Ovary (tissue), 9 donors: ENCODE results near the gene SSMEM1. TPM values are rescaled to one million over a fixed set of nuclear protein-coding genes. Genes with fewer than 3 reads are reported as not detected.
A peak's percentile ranks its signal among the peaks of the same experiment; 100 is the strongest.

Experiments used
- DNase-seq, 5 donors: peaks; one replicate each; pipeline ENCODE4 v3.0.0-alpha.2; 2019 to 2020
- H3K27ac ChIP-seq, 2 donors: fragments of 200-600 bp; one replicate each; pipeline versions ENCODE4 v1.5.1 to v1.8.0; 2019 to 2022
- H3K27me3 ChIP-seq: fragments of 200-600 bp; one replicate; pipeline ENCODE4 v1.8.0; 2022
- H3K36me3 ChIP-seq: fragments of 200-600 bp; sonication (generic); one replicate; pipeline ENCODE4 v1.5.1; 2019
- H3K4me1 ChIP-seq: one replicate; pipeline ENCODE4 v1.8.1; 2013; ENCODE audit warnings: mild to moderate bottlenecking, moderate library complexity; ENCODE audit not compliant: insufficient read depth
- H3K4me3 ChIP-seq: fragments of 200-600 bp; sonication (generic); one replicate; pipeline ENCODE4 v1.5.1; 2017
- H3K9me3 ChIP-seq, 2 donors: fragments of 200-600 bp in 1 of 2; sonication (generic) in 1 of 2; one replicate each; pipeline versions ENCODE4 v1.5.1 to v1.8.1; 2013 to 2019; ENCODE audit warnings: mild to moderate bottlenecking in 1 of 2, moderate library complexity in 1 of 2
- CTCF ChIP-seq, 3 donors: fragments of 450-650 bp in 2 of 3; fragments of 200-600 bp in 1 of 3; IDR thresholded peaks; one replicate each; pipeline versions ENCODE4 v1.5.1 to v1.8.0; 2016 to 2022; ENCODE audit warnings: antibody characterized with exemption in 3 of 3, mild to moderate bottlenecking in 1 of 3
- EP300 ChIP-seq: sonication (generic); formaldehyde crosslinking; IDR thresholded peaks from one replicate; pipeline ENCODE4 v1.6.1; 2017; ENCODE audit warnings: antibody characterized with exemption
- POLR2A ChIP-seq: fragments of 450-650 bp; IDR thresholded peaks from one replicate; pipeline ENCODE4 v1.6.1; 2017; ENCODE audit warnings: antibody characterized with exemption, mild to moderate bottlenecking, moderate library complexity
- WGBS, 3 donors: extraction: QIAGEN DNeasy Blood & Tissue Kit in 1 of 3; methylation state at CpG; one replicate each; pipeline versions ENCODE4 v1.1.5 to v1.1.7; 2013 to 2017; 5-methylcytosine and 5-hydroxymethylcytosine counted together
- intact Hi-C, 4 donors: fragments of 100-400 bp; cut with DNase I; formaldehyde crosslinking; loops; one replicate each; pipeline versions ENCODE4 v1.11.0 to v1.15.1; 2022 to 2023
- polyA plus RNA-seq, 2 donors: library from polyadenylated mRNA; stranded (reverse); fragments of 200-250 nt in 1 of 2; fragments of 350-450 nt in 1 of 2; fragmentation: Illumina TruSeq in 1 of 2; extraction: RNeasy Lipid Tissue Mini Kit (QIAGEN cat#74804) in 1 of 2; gene quantifications; one replicate each; pipeline ENCODE4 v1.2.3, GENCODE V29; 2013 to 2014
- total RNA-seq, 7 donors: library from RNA; depleted of rRNA in 2 of 7; stranded (reverse); fragments of >200 nt in 2 of 7; fragmentation: NEBNext Ultra II Directional in 3 of 7; extraction: Animal tissue kit (Norgen Biotek cat#: 25700) in 3 of 7; gene quantifications; one replicate each; pipeline versions ENCODE4 v1.1.0 to v1.2.4, GENCODE V29; 2016 to 2023
- donor health status: DM: no; HTN: no; CAD: no; lungs with moderate emphysema.
- donor health status: DM: no; HTN: no; CAD: no.
- donor health status: Bipolar disorder and iron deficiency.
- donor health status: DM: yes; HTN: yes; CAD: no.
- donor health status: DM: no; HTN: no; CAD: no.
- donor health status: DM: yes; HTN: yes; CAD: no.

SSMEM1 gene
- total and polyA plus RNA-seq, 9 donors = not detected

DNA sequence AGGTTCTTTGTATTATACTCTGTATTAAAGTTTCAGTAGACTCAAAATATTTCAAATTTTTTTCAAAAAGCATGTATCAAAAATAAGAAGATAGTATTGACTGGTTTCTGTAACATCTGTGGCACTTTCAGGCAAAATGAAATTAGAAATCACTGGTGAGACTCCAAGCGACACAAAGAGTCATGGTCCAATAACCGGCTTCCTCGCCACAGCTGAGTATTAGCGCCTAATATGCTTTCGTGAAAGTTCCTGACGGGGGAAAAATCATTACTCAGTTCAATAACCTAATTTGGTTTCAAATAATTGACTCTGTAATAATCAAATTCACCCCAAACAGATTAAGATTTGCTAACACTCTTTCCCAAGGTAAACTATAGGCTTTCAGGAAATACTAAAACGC lies 15.9 kb upstream of the SSMEM1 start:
- H3K27ac ChIP-seq = no peak overlapping the region
- no peak for DNase-seq
- H3K4me1 ChIP-seq = no peaks in the 10 kb centered on the region
- no peaks in the 10 kb centered on the region for H3K27me3 ChIP-seq
- no peaks in the 10 kb centered on the region for H3K9me3 ChIP-seq
- TF ChIP-seq CTCF (IDR thresholded peaks at IDR 0.05) (no peak), POLR2A (no peak), EP300 (no peak)
- intact Hi-C loops = no loop called here
- H3K36me3 ChIP-seq = no peaks in the 10 kb centered on the region
- WGBS, 3 donors = 97 to 99% (median 97%) methylated on average over 7 of the region's 7 CpGs
- no peak overlapping the region for H3K4me3 ChIP-seq

GRCh38 chr7:130195396-130195795 lies 12.3 kb upstream of the SSMEM1 start:
- TF ChIP-seq POLR2A (no peak), EP300 (no peak), CTCF (IDR thresholded peaks at IDR 0.05) (no peak)
- Histone ChIP-seq H3K27ac (no peak overlapping the region), H3K4me3 (no peak overlapping the region), H3K4me1 (no peaks in the 10 kb centered on the region), H3K27me3 (no peaks in the 10 kb centered on the region), H3K9me3 (no peaks in the 10 kb centered on the region), H3K36me3 (no peaks in the 10 kb centered on the region)
- DNase-seq = no peak
- WGBS, 3 donors = 94 to 98% (median 94%) methylated on average over 2 of the region's 2 CpGs
- intact Hi-C loops = no loop called here

GRCh38 chr7:130196476-130196875 lies 11.2 kb upstream of the SSMEM1 start:
- Histone ChIP-seq H3K27me3 (no peaks in the 10 kb centered on the region), H3K9me3 (no peaks in the 10 kb centered on the region), H3K27ac (no peak overlapping the region), H3K4me1 (no peaks in the 10 kb centered on the region), H3K4me3 (no peak overlapping the region), H3K36me3 (no peaks in the 10 kb centered on the region)
- WGBS, 3 donors = 43 to 72% (median 59%) methylated on average over 2 of the region's 2 CpGs
- TF ChIP-seq CTCF (IDR thresholded peaks at IDR 0.05) (no peak), POLR2A (no peak), EP300 (no peak)
- intact Hi-C loops = no loop called here
- no peak for DNase-seq

GRCh38 chr7:130197094-130197493 lies 10.6 kb upstream of the SSMEM1 start:
- H3K4me3 ChIP-seq = no peak overlapping the region
- intact Hi-C loops = no loop called here
- no peak for TF ChIP-seq EP300
- no peak for TF ChIP-seq CTCF (IDR thresholded peaks at IDR 0.05)
- no peak for TF ChIP-seq POLR2A
- WGBS, 3 donors = 73 to 96% (median 78%) methylated on average over 2 of the region's 2 CpGs
- no peaks in the 10 kb centered on the region for H3K4me1 ChIP-seq
- no peaks in the 10 kb centered on the region for H3K36me3 ChIP-seq
- no peaks in the 10 kb centered on the region for H3K27me3 ChIP-seq
- no peak for DNase-seq
- no peaks in the 10 kb centered on the region for H3K9me3 ChIP-seq
- H3K27ac ChIP-seq = no peak overlapping the region

DNA sequence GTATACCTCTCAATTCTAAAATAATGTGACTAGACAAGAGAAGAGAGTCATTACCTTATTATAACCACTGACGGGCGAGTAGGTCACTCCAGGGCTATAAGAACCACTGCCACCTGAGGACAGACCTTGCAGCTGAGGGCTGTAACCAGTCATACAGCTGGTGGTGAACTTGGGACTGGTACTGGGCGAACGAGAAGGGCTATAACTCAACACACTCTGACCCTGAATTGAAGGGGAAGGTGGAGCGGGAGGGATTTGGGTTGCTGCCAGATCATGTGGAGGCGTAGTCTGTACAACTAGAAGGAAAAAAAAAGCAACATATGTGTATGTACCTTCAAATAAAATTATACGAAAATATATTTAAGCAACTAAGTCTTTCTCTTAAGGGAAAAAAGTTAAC lies 5.9 kb upstream of the SSMEM1 start:
- peak in 1 of 5 donors; percentile 26 for DNase-seq
- no peaks in the 10 kb centered on the region for H3K27me3 ChIP-seq
- no peaks in the 10 kb centered on the region for H3K4me1 ChIP-seq
- no peak overlapping the region for H3K27ac ChIP-seq
- H3K36me3 ChIP-seq = no peaks in the 10 kb centered on the region
- no peaks in the 10 kb centered on the region for H3K9me3 ChIP-seq
- TF ChIP-seq POLR2A = no peak
- TF ChIP-seq EP300 = no peak
- TF ChIP-seq CTCF (IDR thresholded peaks at IDR 0.05) = no peak
- H3K4me3 ChIP-seq = no peak overlapping the region
- WGBS, 3 donors = 72 to 78% (median 77%) methylated on average over 7 of the region's 7 CpGs
- intact Hi-C loops = no loop called here
